ENCODE data around the gene THAP6.

DNA sequence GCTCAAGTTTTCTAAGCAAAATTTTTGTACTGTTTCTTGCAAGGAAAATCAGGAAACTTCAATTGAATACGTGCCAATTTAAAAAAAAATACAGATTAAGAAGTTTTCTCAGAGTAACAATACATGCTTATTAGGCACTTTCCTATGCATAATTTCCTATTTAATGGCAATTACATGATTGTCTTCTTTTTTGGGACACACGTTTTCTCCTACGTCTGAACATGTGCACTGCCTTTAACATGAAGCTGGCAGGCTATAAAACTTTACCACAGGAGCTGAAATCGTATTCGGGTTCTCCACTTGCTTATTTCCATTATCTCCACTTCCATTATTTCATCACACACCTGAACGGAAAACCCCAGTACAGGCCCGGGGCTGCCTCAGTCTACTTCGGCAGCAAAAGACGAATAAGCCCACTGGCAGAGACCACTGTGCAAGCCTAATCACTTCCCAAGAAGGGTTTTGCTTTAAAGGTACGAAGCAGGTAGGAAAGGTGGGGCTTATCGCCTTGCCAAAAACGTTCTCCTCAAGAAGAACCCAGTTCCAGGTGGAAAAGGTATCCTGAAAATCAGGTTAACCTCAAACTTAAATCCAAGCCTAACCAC is 645 bp upstream of the THAP6 start:
- TF ChIP-seq CTCF (IDR thresholded peaks at IDR 0.05 in 4 of 5, conservative IDR thresholded peaks at IDR 0.05 in 1 of 5) (no peak), POLR2A (IDR thresholded peaks at IDR 0.05) (no peak)
